HG03439 (cell line): Measurements from ENCODE around the gene CLK4.

Experiments
- ATAC-seq: cut with Tn5 transposase; IDR thresholded peaks from one replicate; pipeline ENCODE4 v1.9.1; 2021; ENCODE audit warnings: mild to moderate bottlenecking, moderate library complexity; ENCODE audit not compliant: unreplicated experiment

Gene CLK4

GRCh38 chr5:178626484-178627258, at the start of gene CLK4:
CLK4 (minus strand) TSS chr5:178627050; CDS start chr5:178623416, 3,634 bp downstream.
- ATAC-seq: peak; percentile 79

- ATAC-seq: no peak
Measured at GRCh38 chr5:178675922-178676321, 49.1 kb upstream of the CLK4 start.

- no peak for ATAC-seq
Measured at GRCh38 chr5:178674334-178674733, 47.5 kb upstream of the CLK4 start.

GRCh38 chr5:178673801-178674295, 47.0 kb upstream of the CLK4 start:
- no peak for ATAC-seq

- ATAC-seq: no peak
Measured at GRCh38 chr5:178672630-178673029, 45.8 kb upstream of the CLK4 start.

- ATAC-seq: no peak
Measured at GRCh38 chr5:178671602-178672144, 44.8 kb upstream of the CLK4 start.

GRCh38 chr5:178670351-178670885, 43.6 kb upstream of the CLK4 start:
- no peak for ATAC-seq

GRCh38 chr5:178668579-178668978, 41.7 kb upstream of the CLK4 start:
- ATAC-seq: no peak

- ATAC-seq: no peak
Measured at GRCh38 chr5:178667688-178668087, 40.8 kb upstream of the CLK4 start.

- no peak for ATAC-seq
Measured at GRCh38 chr5:178667101-178667500, 40.3 kb upstream of the CLK4 start.

- ATAC-seq: no peak
Measured at GRCh38 chr5:178664141-178664540, 37.3 kb upstream of the CLK4 start.

- no peak for ATAC-seq
Measured at GRCh38 chr5:178662541-178662860, 35.7 kb upstream of the CLK4 start.

GRCh38 chr5:178661836-178662540, 35.1 kb upstream of the CLK4 start:
- no peak for ATAC-seq

- no peak for ATAC-seq
Measured at GRCh38 chr5:178651046-178651810, 24.4 kb upstream of the CLK4 start.

GRCh38 chr5:178650214-178650613, 23.4 kb upstream of the CLK4 start:
- no peak for ATAC-seq

- ATAC-seq: no peak
Measured at GRCh38 chr5:178649580-178649979, 22.7 kb upstream of the CLK4 start.

GRCh38 chr5:178644826-178645545, 18.1 kb upstream of the CLK4 start:
- ATAC-seq: no peak

GRCh38 chr5:178642351-178642909, 15.6 kb upstream of the CLK4 start:
- no peak for ATAC-seq

- no peak for ATAC-seq
Measured at GRCh38 chr5:178641711-178642110, 14.9 kb upstream of the CLK4 start.
